IPS-11a (cell line): ENCODE results near the gene C16orf74.

Source experiments
- H3K4me3 ChIP-seq: one replicate; pipeline ENCODE4 v1.5.1; 2013; ENCODE audit warnings: low read depth, low read length, control low read depth

Gene C16orf74

GRCh38 chr16:85659805-85660511 lies 90.9 kb downstream of the C16orf74 start:
- no peak overlapping the region for H3K4me3 ChIP-seq

GRCh38 chr16:85659336-85659735 lies 91.6 kb downstream of the C16orf74 start:
- no peak overlapping the region for H3K4me3 ChIP-seq

DNA sequence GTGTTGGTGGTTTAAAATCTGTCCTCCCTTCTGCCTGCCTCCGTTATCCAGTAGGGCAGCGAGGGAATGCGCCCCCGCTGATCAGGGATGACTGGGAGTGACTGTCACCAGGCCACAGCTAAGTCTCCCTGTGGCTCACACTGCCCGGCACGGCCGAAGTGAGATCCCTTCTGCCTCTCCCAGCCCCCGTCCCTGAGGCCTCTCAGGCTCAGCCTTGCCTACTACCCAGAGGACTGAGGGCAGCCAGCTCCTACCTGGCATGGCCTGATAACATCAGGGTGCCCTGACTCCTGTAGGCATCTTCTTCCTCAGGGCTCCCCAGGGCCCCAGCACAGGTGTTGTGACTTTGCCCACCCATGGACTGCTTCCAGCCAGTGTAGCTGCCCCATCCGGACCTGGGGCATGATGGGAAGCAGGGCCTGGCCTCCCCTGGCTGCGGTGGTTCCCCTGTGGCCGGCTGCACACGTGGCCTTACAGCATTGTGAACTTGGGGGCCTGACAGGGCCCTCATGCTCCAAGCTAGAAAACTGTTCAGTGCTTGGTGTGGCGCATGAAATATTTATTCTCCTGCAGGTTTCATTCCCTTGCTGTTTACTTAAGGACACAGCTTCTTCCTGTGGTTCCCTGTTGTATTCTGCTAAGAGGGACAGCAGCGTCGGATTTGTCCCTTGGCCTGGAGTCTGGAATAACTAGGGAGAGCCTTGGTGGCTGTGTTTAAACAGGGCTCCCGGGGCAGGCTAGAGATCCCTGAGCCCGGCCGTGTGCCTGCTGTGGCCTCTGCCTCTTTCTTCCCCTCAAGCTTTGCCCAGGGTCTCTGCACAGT lies 92.2 kb downstream of the C16orf74 start:
- H3K4me3 ChIP-seq, result no peak overlapping the region

GRCh38 chr16:85657996-85658395 lies 92.9 kb downstream of the C16orf74 start:
- H3K4me3 ChIP-seq, result no peak overlapping the region
